ENCODE results near the gene WRAP73. TPM values are rescaled to one million over a fixed set of nuclear protein-coding genes. Genes with fewer than 3 reads are reported as not detected.

WRAP73 gene
- polyA plus RNA-seq, 1 experiment: 27.6 TPM

DNA sequence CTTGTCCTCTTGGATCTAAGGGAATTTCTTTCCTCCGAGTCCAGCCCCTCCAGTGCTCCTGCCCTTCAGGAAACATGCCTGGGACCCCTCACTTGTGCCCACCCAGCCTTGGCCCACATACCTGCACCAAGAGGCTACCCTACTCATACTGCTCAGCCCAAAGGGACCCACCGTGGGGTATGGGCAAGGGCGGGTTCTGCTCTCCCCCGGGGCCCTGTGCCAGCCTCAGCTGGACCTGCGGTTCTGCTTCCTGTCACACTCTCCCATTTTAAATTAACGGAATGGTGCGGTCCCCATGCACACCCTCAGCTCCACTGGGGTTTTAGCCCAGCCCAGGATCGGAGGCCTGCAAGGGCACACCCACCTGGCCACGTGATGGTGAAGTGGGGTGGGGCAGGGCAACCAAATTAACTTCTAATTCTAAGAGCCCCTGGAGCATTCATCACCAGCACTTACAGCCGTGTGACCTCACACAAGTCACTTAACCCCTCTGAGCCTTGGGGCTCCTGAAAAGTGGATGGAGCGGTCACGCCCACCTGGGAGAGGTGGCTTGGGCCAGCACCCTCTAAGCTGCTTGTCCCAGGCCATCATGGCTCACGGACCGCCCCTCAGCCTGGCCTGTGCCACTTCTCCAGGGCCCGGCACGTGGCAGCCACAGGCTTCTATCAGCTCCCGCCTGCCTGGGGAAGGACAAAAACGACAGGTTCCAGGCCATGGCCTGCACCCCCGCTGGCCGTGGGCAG, 30.8 kb upstream of the WRAP73 start:
- Histone ChIP-seq H3K36me3 (ENCODE audit: control insufficient read depth, insufficient read depth, low read length) (no peaks in the 10 kb centered on the region), H3K27me3 (ENCODE audit: control insufficient read depth, insufficient read depth, low read length) (peaks cover 5% of the 10 kb centered on the region; the same call in 1 of the 2 replicates), H3K4me3 (ENCODE audit: low read depth, low read length) (no peak overlapping the region)
- TF ChIP-seq, protein P1, sequence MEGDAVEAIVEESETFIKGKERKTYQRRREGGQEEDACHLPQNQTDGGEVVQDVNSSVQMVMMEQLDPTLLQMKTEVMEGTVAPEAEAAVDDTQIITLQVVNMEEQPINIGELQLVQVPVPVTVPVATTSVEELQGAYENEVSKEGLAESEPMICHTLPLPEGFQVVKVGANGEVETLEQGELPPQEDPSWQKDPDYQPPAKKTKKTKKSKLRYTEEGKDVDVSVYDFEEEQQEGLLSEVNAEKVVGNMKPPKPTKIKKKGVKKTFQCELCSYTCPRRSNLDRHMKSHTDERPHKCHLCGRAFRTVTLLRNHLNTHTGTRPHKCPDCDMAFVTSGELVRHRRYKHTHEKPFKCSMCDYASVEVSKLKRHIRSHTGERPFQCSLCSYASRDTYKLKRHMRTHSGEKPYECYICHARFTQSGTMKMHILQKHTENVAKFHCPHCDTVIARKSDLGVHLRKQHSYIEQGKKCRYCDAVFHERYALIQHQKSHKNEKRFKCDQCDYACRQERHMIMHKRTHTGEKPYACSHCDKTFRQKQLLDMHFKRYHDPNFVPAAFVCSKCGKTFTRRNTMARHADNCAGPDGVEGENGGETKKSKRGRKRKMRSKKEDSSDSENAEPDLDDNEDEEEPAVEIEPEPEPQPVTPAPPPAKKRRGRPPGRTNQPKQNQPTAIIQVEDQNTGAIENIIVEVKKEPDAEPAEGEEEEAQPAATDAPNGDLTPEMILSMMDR (IDR thresholded peaks at IDR 0.05; ENCODE audit: insufficient read depth, low read depth, low read length): no peak
- DNase-seq (ENCODE audit: low read depth): no peak
- ChIA-PET CTCF (interaction anchor here (1.0 kb wide), 1 partner anchor 14 kb away, joined by 3 read pairs; no protein-coding TSS in a partner anchor), POLR2A (no interaction called here)

DNA sequence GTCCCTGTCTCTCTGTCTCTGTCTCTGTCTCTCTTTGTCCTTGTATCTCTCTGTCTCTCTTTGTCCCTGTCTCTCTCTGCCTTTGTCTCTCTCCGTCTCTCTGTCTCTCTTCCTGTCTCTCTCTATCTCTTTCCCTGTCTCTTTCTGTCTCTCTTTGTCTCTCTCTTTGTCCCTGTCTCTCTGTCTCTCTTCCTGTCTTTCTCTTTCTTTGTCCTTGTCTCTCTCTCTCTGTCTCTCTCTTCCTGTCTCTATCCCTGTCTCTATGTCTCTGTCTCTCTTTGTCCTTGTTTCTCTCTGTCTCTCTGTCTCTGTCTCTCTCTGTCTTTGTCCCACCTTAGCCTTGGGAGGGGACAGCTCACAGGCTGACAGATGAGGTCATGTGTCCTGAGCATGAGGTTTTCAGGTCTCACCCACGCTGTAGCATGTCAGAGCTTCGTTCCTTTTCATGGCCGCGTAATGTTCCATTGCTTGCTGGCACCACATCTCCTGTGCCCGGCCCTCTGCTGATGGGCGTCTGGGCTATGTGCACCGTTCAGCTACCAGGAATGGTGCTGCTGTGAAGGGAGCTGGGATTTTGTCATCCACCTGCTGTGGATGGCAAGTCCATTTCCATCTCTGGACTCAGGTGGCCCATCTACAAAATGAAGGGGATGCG, 30.0 kb upstream of the WRAP73 start:
- DNase-seq (ENCODE audit: low read depth): no peak
- ChIA-PET POLR2A (no interaction called here), CTCF (no interaction called here)
- TF ChIP-seq, protein P1 (IDR thresholded peaks at IDR 0.05; ENCODE audit: insufficient read depth, low read depth, low read length): no peak
- H3K27me3 ChIP-seq (ENCODE audit: control insufficient read depth, insufficient read depth, low read length): peaks cover 5% of the 10 kb centered on the region; the same call in 1 of the 2 replicates
- no peak overlapping the region for H3K4me3 ChIP-seq (ENCODE audit: low read depth, low read length)
- no peaks in the 10 kb centered on the region for H3K36me3 ChIP-seq (ENCODE audit: control insufficient read depth, insufficient read depth, low read length)

DNA sequence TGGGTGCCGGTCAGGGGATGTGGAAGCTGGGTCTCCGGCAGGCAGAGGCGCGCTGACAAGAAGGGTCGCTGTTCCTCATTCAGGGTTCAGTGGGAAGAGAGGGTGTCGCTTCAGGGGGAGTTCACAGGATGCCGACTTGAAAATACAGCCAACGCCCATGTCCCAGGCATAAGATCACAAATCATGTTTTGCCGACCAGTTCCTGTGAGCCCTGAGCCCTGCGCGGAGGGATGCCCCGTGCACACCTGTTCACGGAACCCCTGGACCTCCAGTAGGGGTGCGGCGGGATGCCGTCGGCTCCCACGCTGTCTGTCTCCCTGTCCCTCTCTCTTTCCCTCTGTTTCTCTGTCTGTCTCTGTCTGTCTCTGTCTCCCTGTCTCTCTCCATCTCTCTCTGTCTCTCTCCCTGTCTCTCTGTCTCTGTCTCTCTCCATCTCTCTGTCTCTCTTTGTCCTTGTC, 29.2 kb upstream of the WRAP73 start:
- TF ChIP-seq, protein P1 (IDR thresholded peaks at IDR 0.05; ENCODE audit: insufficient read depth, low read depth, low read length): no peak
- Histone ChIP-seq H3K36me3 (ENCODE audit: control insufficient read depth, insufficient read depth, low read length) (no peaks in the 10 kb centered on the region), H3K27me3 (ENCODE audit: control insufficient read depth, insufficient read depth, low read length) (peaks cover 3% of the 10 kb centered on the region; the same call in 1 of the 2 replicates), H3K4me3 (ENCODE audit: low read depth, low read length) (no peak overlapping the region)
- no peak for DNase-seq (ENCODE audit: low read depth)
- ChIA-PET CTCF (no interaction called here), POLR2A (no interaction called here)

DNA sequence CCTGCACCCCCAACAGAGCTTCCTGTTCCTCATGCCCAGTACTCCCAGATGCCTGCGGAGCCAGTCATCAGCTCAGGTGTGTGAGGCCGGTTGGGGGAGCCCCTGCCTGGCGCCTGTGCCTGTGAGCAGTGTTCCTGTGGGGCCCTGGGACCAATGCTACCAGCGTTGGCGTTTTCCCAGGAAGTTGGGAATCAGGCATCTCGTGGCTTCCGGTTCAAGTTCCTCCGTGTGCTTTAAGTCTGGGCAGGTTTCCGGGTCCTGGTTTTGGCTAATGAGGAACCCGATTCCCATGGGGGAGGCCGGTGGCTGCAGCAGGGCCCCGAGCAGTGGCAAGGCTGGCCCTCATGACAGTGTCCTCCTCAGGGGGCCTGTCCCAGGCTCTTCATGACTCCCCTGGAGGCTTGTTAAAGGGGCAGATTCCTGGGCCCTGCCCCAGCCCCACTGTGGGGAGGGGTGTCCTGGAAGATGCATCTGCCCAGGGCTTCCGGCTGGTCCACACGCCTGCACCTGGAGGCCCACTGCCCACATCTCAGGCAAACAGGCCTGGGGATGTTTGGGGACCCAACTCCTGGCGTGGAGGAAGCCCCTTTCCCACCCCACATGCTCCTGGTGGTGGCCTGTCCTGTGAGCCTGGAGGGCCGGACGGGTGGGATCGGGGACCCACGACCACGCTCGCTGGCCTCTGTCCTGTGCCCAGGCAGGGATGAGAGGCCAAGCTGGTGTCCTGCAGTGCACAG, 28.6 kb upstream of the WRAP73 start:
- Histone ChIP-seq H3K27me3 (ENCODE audit: control insufficient read depth, insufficient read depth, low read length) (peaks cover 2% of the 10 kb centered on the region; the same call in 1 of the 2 replicates), H3K4me3 (ENCODE audit: low read depth, low read length) (no peak overlapping the region), H3K36me3 (ENCODE audit: control insufficient read depth, insufficient read depth, low read length) (no peaks in the 10 kb centered on the region)
- DNase-seq (ENCODE audit: low read depth): no peak
- TF ChIP-seq, protein P1 (IDR thresholded peaks at IDR 0.05; ENCODE audit: insufficient read depth, low read depth, low read length): no peak
- ChIA-PET CTCF (no interaction called here), POLR2A (no interaction called here)

DNA sequence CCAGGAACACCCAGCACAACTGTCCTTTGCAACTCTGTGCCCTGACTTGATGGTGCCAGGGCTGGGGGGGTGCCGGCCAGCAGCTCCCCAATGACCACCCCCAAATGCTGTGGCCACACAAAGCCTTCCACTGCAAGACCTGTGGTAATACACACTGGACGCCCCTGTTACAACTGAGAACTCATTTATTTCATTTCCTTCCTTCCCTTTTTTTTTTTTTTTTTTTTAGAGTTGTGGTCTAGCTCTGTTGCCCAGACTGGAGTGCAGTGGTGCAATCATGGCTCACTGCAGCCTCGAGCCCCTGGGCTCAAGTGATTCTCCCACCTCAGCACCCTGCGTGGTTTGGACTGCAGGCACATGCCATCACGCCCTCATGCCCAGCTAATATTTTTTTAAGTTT, 27.6 kb upstream of the WRAP73 start:
- POLR2A ChIA-PET: no interaction called here
- Histone ChIP-seq H3K27me3 (ENCODE audit: control insufficient read depth, insufficient read depth, low read length) (peaks cover 2% of the 10 kb centered on the region; the same call in 1 of the 2 replicates), H3K4me3 (ENCODE audit: low read depth, low read length) (no peak overlapping the region), H3K36me3 (ENCODE audit: control insufficient read depth, insufficient read depth, low read length) (no peaks in the 10 kb centered on the region)
- no peak for DNase-seq (ENCODE audit: low read depth)
- CTCF ChIA-PET: interaction anchor here (1.4 kb wide), 1 partner anchor 18 kb away, joined by 6 read pairs; no protein-coding TSS in a partner anchor
- TF ChIP-seq, protein P1 (IDR thresholded peaks at IDR 0.05; ENCODE audit: insufficient read depth, low read depth, low read length): no peak
